DOHH2 (cell line): Measurements from ENCODE around the gene ELAVL1.

Experiments
- CTCF ChIP-seq: fragments of 200-600 bp; sonication (generic); IDR thresholded peaks from one replicate; pipeline ENCODE4 v1.5.1; 2014; ENCODE audit warnings: antibody characterized with exemption, mild to moderate bottlenecking, low read depth, low read length; ENCODE audit not compliant: poor library complexity, severe bottlenecking
- EZH2phosphoT487 ChIP-seq: fragments of 200-600 bp; sonication (generic); IDR thresholded peaks from 2 replicates; pipeline ENCODE4 v1.6.1; 2017; ENCODE audit warnings: borderline replicate concordance, mild to moderate bottlenecking, antibody characterized with exemption, low read length, moderate library complexity, mixed read lengths

DNA sequence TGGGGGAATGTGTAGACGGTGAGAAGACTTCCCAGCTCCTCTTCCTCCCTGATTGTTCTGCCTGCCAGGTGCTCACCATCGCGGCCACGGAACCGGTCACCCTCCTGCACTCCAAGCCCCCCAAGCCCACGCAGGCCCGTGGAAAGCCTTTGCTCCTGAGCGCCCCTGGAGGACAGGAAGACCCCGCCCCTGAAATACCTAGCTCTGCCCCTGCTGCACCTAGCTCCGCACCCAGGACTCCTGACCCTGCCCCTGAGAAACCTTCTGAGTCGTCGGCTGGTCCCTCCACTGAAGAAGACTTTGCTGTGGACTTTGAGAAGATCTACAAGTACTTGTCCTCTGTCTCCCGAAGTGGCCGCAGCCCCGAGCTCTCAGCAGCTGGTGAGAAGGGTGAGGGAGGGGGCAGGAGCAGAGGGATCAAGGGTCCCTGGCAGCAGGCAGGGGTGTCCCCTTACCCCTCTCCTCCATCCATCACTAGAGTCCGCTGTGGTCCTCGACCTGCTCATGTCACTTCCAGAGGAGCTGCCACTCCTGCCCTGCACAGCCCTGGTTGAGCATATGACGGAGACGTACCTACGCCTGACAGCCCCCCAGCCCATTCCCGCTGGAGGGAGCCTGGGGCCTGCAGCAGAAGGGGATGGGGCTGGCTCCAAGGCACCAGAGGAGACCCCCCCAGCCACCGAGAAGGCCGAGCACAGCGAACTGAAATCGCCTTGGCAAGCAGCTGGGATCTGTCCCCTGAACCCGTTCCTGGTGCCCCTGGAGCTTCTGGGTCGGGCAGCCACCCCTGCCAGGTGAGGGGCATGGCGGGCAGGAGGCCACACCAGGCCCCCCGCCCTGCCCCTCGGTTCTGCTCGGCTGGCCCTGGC, 83.2 kb downstream of the ELAVL1 start:
- TF ChIP-seq CTCF: no peak
- no peak for TF ChIP-seq EZH2phosphoT487
